ENCODE measurements around the gene ESPNL.

Gene ESPNL

DNA sequence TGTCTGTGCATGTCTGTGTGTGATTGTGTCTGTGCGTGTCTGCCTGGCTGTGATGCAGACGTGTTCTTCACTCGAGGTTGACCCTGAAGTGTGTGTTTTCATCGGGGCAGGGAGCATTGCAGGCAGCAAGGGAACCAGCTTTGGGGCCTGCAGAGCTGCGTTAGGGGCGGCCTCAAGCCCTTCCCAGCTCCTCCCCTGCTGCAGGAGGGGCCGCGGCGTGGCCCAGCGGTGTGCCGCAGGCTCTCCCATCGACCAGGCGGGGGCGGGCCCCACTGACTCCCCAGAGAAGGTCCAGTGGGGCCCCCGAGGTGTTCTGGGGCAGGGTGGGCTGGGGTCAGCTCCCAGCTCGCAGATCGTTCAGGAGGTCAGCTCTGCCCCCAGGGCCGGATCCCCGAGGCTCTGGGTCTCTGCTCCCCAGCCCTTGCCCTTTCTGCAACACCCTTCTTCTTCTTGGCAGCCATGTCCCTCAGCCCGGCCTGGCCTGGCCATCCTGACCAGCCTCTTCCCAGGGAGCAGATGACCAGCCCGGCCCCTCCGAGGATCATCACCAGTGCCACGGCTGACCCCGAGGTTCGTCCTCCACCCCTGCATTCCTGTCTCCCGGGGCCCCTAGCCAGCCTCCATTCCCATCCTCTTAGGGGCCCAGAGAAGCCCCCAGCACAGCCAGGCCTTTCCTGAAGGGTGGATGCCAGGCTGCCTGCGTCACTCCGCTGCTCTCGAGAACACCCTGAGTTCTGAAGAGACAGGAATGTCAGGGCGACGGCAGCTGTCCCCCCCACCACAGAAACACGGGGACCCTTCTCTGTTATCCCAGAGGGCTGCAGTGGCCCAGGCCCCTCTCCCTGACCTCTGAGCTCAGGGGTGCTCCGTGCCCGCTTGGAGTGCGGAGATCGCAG is 27.3 kb downstream of the ESPNL start:
- DNase-seq (ENCODE audit: low read depth, low spot score): no peak

GRCh38 chr2:238128061-238128440 is 27.9 kb downstream of the ESPNL start:
- no peak for DNase-seq (ENCODE audit: low read depth, low spot score)

- no peak for DNase-seq (ENCODE audit: low read depth, low spot score)
Measured at GRCh38 chr2:238128534-238129001, 28.4 kb downstream of the ESPNL start.

GRCh38 chr2:238129166-238130010 is 29.2 kb downstream of the ESPNL start:
- DNase-seq (ENCODE audit: low read depth, low spot score): no peak

GRCh38 chr2:238130111-238130695 is 30.1 kb downstream of the ESPNL start:
- DNase-seq (ENCODE audit: low read depth, low spot score): no peak

DNA sequence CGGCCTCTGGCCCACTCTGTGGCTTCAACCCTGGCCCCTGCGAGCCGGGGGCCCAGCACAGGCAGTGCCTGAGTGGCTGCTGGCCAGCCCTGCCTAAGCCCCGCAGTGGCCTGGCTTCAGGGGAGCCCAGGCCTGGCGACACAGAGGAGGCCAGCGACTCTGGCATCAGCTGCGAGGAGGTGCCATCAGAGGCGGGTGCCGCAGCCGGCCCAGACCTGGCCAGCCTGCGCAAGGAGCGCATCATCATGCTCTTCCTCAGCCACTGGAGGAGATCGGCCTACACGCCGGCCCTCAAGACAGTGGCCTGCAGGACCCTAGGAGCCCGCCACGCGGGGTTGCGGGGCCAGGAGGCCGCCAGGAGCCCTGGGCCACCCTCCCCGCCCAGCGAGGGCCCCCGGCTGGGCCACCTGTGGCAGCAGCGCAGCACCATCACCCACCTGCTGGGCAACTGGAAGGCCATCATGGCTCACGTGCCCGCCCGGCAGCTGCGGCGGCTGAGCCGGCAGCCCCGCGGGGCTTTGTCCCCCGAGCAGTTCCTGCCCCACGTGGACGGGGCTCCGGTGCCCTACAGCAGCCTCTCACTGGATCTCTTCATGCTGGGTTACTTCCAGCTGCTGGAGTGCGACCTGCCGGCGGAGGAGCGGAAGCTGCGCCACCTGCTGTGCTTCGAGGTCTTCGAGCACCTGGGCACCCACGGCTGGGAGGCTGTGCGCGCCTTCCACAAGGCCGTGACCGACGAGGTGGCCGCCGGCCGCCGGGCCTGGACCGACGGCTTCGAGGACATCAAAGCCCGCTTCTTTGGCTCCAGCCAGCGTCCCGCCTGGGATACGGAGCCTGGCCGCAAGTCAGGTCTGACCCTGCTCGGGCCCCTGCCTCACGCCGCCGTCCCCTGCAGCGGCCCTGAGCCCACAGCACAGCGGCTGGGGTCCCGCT is 30.8 kb downstream of the ESPNL start:
- DNase-seq (ENCODE audit: low read depth, low spot score): no peak

GRCh38 chr2:238131761-238132462 is 31.8 kb downstream of the ESPNL start:
- DNase-seq (ENCODE audit: low read depth, low spot score): no peak

- DNase-seq (ENCODE audit: low read depth, low spot score): no peak
Measured at GRCh38 chr2:238132463-238133450, 32.6 kb downstream of the ESPNL start.

GRCh38 chr2:238133499-238134392 is 33.6 kb downstream of the ESPNL start:
- no peak for DNase-seq (ENCODE audit: low read depth, low spot score)

- DNase-seq (ENCODE audit: low read depth, low spot score): no peak
Measured at GRCh38 chr2:238134393-238134785, 34.2 kb downstream of the ESPNL start.

GRCh38 chr2:238135601-238136150 is 35.5 kb downstream of the ESPNL start:
- no peak for DNase-seq (ENCODE audit: low read depth, low spot score)

- no peak for DNase-seq (ENCODE audit: low read depth, low spot score)
Measured at GRCh38 chr2:238136820-238137537, 36.8 kb downstream of the ESPNL start.

DNA sequence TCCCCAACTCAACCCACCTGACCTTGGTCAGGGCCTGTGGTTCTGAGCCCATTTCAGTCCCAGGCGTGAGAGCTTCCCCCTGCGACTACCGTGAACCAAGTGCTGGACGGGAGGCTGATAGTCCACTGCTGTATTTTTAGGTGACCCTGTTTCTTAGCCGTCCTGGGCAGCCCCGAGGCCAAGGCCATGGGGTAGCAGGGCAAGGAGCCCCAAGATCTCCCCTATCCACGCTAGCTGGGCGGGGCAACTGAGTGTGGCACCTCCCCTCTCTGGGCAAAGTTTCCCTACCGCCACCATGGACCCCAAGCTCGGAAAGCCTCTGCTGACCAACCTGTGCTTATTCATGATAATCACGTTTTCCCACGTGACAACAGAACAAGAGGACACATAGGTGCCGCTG is 37.7 kb downstream of the ESPNL start:
- DNase-seq (ENCODE audit: low read depth, low spot score): no peak

- no peak for DNase-seq (ENCODE audit: low read depth, low spot score)
Measured at GRCh38 chr2:238138331-238139195, 38.4 kb downstream of the ESPNL start, which contains the start of gene KLHL30. KLHL30 (plus strand) TSS chr2:238138668; CDS start chr2:238140755, 2,087 bp downstream.

DNA sequence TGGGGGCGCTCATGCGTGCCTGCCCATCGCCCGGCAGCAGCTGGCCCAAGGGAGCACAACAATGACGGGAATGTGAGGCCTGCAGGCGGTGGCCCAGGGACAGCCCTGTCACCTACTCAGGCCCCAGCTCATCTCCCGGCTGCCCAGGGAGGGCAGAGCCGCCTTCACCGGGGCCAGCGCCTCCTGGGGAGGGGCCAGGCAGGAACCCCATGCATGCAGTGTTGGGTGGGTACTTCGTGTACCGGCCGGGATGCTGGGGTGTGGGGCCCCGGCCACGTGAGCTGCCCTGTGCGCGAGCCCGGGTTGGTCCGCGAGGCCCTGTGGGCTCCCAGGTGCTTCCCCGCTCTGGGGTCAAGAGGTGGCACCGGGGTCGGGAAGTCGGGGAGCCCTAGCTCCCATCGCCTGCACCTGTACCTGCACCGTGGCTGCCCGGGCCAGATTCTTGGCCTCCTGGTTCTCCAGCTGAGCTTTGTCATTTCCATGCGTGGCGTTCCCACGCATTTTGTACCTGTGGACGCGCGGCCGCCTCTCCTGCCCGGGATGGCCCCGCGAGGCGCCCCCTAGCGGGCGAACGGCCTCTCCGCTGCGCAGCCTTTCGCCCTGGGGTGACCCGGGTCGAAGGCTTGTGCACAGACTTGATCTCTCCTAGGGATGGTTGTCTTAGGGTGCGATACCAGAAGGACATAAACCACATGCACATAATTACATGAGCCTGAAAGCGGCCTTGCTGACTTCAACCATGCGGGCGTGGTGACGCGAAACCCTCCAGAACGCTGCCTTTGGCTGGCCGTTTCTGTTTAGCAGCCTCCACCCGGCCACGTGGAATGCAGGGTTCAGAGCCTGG is 39.3 kb downstream of the ESPNL start:
- no peak for DNase-seq (ENCODE audit: low read depth, low spot score)
